ENCODE data around the gene ZNF521.

ZNF521 gene

GRCh38 chr18:25230658-25231326 lies 121.2 kb downstream of the ZNF521 start:
- in situ Hi-C loops (cut with MboI; ENCODE audit: low sequenced_read_pairs): no loop called here

GRCh38 chr18:25229920-25230319 lies 122.0 kb downstream of the ZNF521 start:
- in situ Hi-C loops (cut with MboI; ENCODE audit: low sequenced_read_pairs): no loop called here

GRCh38 chr18:25229081-25229480 lies 122.9 kb downstream of the ZNF521 start:
- in situ Hi-C loops (cut with MboI; ENCODE audit: low sequenced_read_pairs): no loop called here

- in situ Hi-C loops (cut with MboI; ENCODE audit: low sequenced_read_pairs): no loop called here
Observed at GRCh38 chr18:25228410-25228809, 123.6 kb downstream of the ZNF521 start.

GRCh38 chr18:25225151-25225550 lies 126.8 kb downstream of the ZNF521 start:
- in situ Hi-C loops (cut with MboI; ENCODE audit: low sequenced_read_pairs): no loop called here

- in situ Hi-C loops (cut with MboI; ENCODE audit: low sequenced_read_pairs): no loop called here
Observed at GRCh38 chr18:25223899-25224886, 127.8 kb downstream of the ZNF521 start.

- in situ Hi-C loops (cut with MboI; ENCODE audit: low sequenced_read_pairs): no loop called here
Observed at GRCh38 chr18:25223211-25223610, 128.8 kb downstream of the ZNF521 start.

- in situ Hi-C loops (cut with MboI; ENCODE audit: low sequenced_read_pairs): no loop called here
Observed at GRCh38 chr18:25222648-25223047, 129.3 kb downstream of the ZNF521 start.

- in situ Hi-C loops (cut with MboI; ENCODE audit: low sequenced_read_pairs): no loop called here
Observed at GRCh38 chr18:25210622-25211021, 141.3 kb downstream of the ZNF521 start.

GRCh38 chr18:25192065-25192464 lies 159.9 kb downstream of the ZNF521 start:
- in situ Hi-C loops (cut with MboI; ENCODE audit: low sequenced_read_pairs): no loop called here

- in situ Hi-C loops (cut with MboI; ENCODE audit: low sequenced_read_pairs): no loop called here
Observed at GRCh38 chr18:25190472-25190871, 161.5 kb downstream of the ZNF521 start.

GRCh38 chr18:25189391-25190185 lies 162.4 kb downstream of the ZNF521 start:
- in situ Hi-C loops (cut with MboI; ENCODE audit: low sequenced_read_pairs): no loop called here

GRCh38 chr18:25187521-25188192 lies 164.3 kb downstream of the ZNF521 start:
- in situ Hi-C loops (cut with MboI; ENCODE audit: low sequenced_read_pairs): no loop called here

GRCh38 chr18:25186871-25187270 lies 165.1 kb downstream of the ZNF521 start:
- in situ Hi-C loops (cut with MboI; ENCODE audit: low sequenced_read_pairs): no loop called here

GRCh38 chr18:25181993-25182392 lies 170.0 kb downstream of the ZNF521 start:
- in situ Hi-C loops (cut with MboI; ENCODE audit: low sequenced_read_pairs): no loop called here

GRCh38 chr18:25181581-25181980 lies 170.4 kb downstream of the ZNF521 start:
- in situ Hi-C loops (cut with MboI; ENCODE audit: low sequenced_read_pairs): no loop called here

- in situ Hi-C loops (cut with MboI; ENCODE audit: low sequenced_read_pairs): no loop called here
Observed at GRCh38 chr18:25180973-25181548, 170.9 kb downstream of the ZNF521 start.

GRCh38 chr18:25177631-25178030 lies 174.3 kb downstream of the ZNF521 start:
- in situ Hi-C loops (cut with MboI; ENCODE audit: low sequenced_read_pairs): no loop called here

- in situ Hi-C loops (cut with MboI; ENCODE audit: low sequenced_read_pairs): no loop called here
Observed at GRCh38 chr18:25176518-25177042, 175.4 kb downstream of the ZNF521 start.

Data from HL-60/S4 treated with phorbol 12-myristate 13-acetate at 8.2 ng/mL for 4 days and 3 days (cell line).